HepG2 (cell line): ENCODE results near the gene STATH. TPM values are rescaled to one million over a fixed set of nuclear protein-coding genes. Genes with fewer than 3 reads are reported as not detected.

Source experiments
- ATAC-seq: fragments of 200-7000 bp; cut with Tn5 transposase; 3 replicates; pipeline ENCODE4 v1.9.1; 2020; ENCODE audit warnings: mild to moderate bottlenecking, moderate library complexity
- BruUV-seq: library from RNA; stranded (reverse); fragments of 400-500 nt; replicated peaks from 2 replicates; lab custom pipeline; 2021; lab: Mats Ljungman, UMichigan
- CTCF ChIA-PET: fragments of 300-600 bp; formaldehyde crosslinking; extraction: SDS; loops from one replicate; lab custom pipeline; 2021; ENCODE audit warnings: low total read pairs, inconsistent platforms, low intra/inter-chr PET ratio; lab: Yijun Ruan, JAX
- POLR2A ChIA-PET: fragments of 350-600 bp; sonication (Branson Sonifier 250); formaldehyde crosslinking; loops from one replicate; lab custom pipeline; 2020; ENCODE audit warnings: antibody characterized with exemption, inconsistent platforms; lab: Yijun Ruan, JAX
- DNase-seq: peaks from one replicate; pipeline ENCODE4 v3.0.0-alpha.2; 2015; ENCODE audit warnings: low spot score
- FAIRE-seq: peaks from 3 replicates; lab custom pipeline; 2011; peaks lifted over from hg19 to GRCh38; lab: Jason Lieb, UNC
- H2AFZ ChIP-seq: one replicate; pipeline ENCODE4 v1.6.1; 2011; ENCODE audit warnings: low read length, inconsistent platforms
- H3K27ac ChIP-seq: fragments of 300-600 bp; 3 replicates; pipeline ENCODE4 v1.8.0; 2011; ENCODE audit warnings: mixed run types, mild to moderate bottlenecking, mixed read lengths, low read length, inconsistent platforms; ENCODE audit not compliant: insufficient read depth; ENCODE audit errors: extremely low read length
- H3K27me3 ChIP-seq, 2 experiments: fragments of 200-600 bp in 1 of 2; 2 replicates in 1 of 2; 3 replicates in 1 of 2; pipeline versions ENCODE4 v1.6.0 to v1.8.0; 2011; ENCODE audit warnings: low read length in 2 of 2, mild to moderate bottlenecking in 2 of 2, moderate library complexity in 2 of 2, inconsistent platforms in 1 of 2; ENCODE audit not compliant: insufficient read depth in 2 of 2, control insufficient read depth in 1 of 2
- H3K36me3 ChIP-seq, 2 experiments: fragments of 200-600 bp in 1 of 2; replicated peaks in 1 of 2; 2 replicates in 1 of 2; 3 replicates in 1 of 2; pipeline versions ENCODE4 v1.5.1 to v1.8.0; 2011; ENCODE audit warnings: low read length in 2 of 2, inconsistent platforms in 1 of 2; ENCODE audit not compliant: insufficient read depth in 2 of 2, control insufficient read depth in 1 of 2
- H3K4me1 ChIP-seq: 2 replicates; pipeline ENCODE4 v1.5.1; 2012; ENCODE audit warnings: low read length, inconsistent platforms; ENCODE audit not compliant: insufficient read depth
- H3K4me2 ChIP-seq: 2 replicates; pipeline ENCODE4 v1.6.0; 2011; ENCODE audit warnings: low read depth, low read length, inconsistent platforms
- H3K4me3 ChIP-seq, 3 experiments: fragments of 200-600 bp in 1 of 3; sonication (generic), shearing (Covaris generic) in 1 of 3; replicated peaks in 1 of 3; 2 replicates each; pipeline ENCODE4 v1.5.1; 2011 to 2016; ENCODE audit warnings: low read length in 3 of 3, inconsistent platforms in 2 of 3, low read depth in 2 of 3, mild to moderate bottlenecking in 2 of 3, control low read depth in 1 of 3, mixed read lengths in 1 of 3; ENCODE audit not compliant: insufficient read depth in 1 of 3
- H3K79me2 ChIP-seq: one replicate; pipeline ENCODE4 v1.6.1; 2011; ENCODE audit warnings: low read length, inconsistent platforms; ENCODE audit not compliant: insufficient read depth
- H3K9ac ChIP-seq: 2 replicates; pipeline ENCODE4 v1.6.0; 2011; ENCODE audit warnings: mild to moderate bottlenecking, low read depth, low read length, inconsistent platforms; ENCODE audit not compliant: insufficient read depth
- H3K9me3 ChIP-seq: 2 replicates; pipeline ENCODE4 v1.5.1; 2012; ENCODE audit warnings: mild to moderate bottlenecking, low read length
- H4K20me1 ChIP-seq: 2 replicates; pipeline ENCODE4 v1.6.0; 2011; ENCODE audit warnings: inconsistent platforms, mild to moderate bottlenecking, low read length, moderate library complexity; ENCODE audit not compliant: insufficient read depth
- DNMT1 ChIP-seq: sonication (generic); formaldehyde crosslinking; IDR thresholded peaks from 2 replicates; pipeline ENCODE4 v1.5.1; 2020; ENCODE audit warnings: mild to moderate bottlenecking, missing genetic modification reagents
- EZH2 ChIP-seq: conservative IDR thresholded peaks from 2 replicates; pipeline ENCODE4 v1.6.1; 2012; ENCODE audit warnings: mild to moderate bottlenecking, low read depth, low read length, moderate library complexity
- FOSL2 ChIP-seq: sonication (generic); formaldehyde crosslinking; IDR thresholded peaks from 2 replicates; pipeline ENCODE4 v1.4.0; 2020; ENCODE audit warnings: missing genetic modification reagents
- HNRNPL ChIP-seq: fragments of 200-400 bp; formaldehyde crosslinking; IDR thresholded peaks from 2 replicates; pipeline ENCODE4 v1.6.1; 2017; ENCODE audit warnings: mild to moderate bottlenecking, low read depth, low read length
- ISX ChIP-seq: sonication (generic); formaldehyde crosslinking; conservative IDR thresholded peaks from 2 replicates; pipeline ENCODE4 v1.5.0; 2020; ENCODE audit warnings: missing genetic modification reagents
- NAIF1 ChIP-seq: sonication (generic); formaldehyde crosslinking; IDR thresholded peaks from 2 replicates; pipeline ENCODE4 v1.5.0; 2020; ENCODE audit warnings: mild to moderate bottlenecking, missing genetic modification reagents, borderline replicate concordance
- NCOA5 ChIP-seq: sonication (generic); formaldehyde crosslinking; IDR thresholded peaks from 2 replicates; pipeline ENCODE4 v1.4.0; 2020; ENCODE audit warnings: missing genetic modification reagents
- NFIB ChIP-seq: sonication (generic); formaldehyde crosslinking; IDR thresholded peaks from 2 replicates; pipeline ENCODE4 v1.9.0; 2021; ENCODE audit warnings: missing genetic modification reagents, mild to moderate bottlenecking, borderline replicate concordance
- SNAI1 ChIP-seq: sonication (generic); formaldehyde crosslinking; IDR thresholded peaks from 2 replicates; pipeline ENCODE4 v1.5.0; 2020; ENCODE audit warnings: mild to moderate bottlenecking, missing genetic modification reagents, borderline replicate concordance
- ZNF124 ChIP-seq: sonication (generic); formaldehyde crosslinking; IDR thresholded peaks from 2 replicates; pipeline ENCODE4 v1.4.0; 2020; ENCODE audit warnings: missing genetic modification reagents
- ZNF143 ChIP-seq: sonication (generic); formaldehyde crosslinking; IDR thresholded peaks from 2 replicates; pipeline ENCODE4 v1.4.0; 2020; ENCODE audit warnings: missing genetic modification reagents
- ZNF337 ChIP-seq: sonication (generic); formaldehyde crosslinking; IDR thresholded peaks from 2 replicates; pipeline ENCODE4 v1.5.1; 2020; ENCODE audit warnings: missing genetic modification reagents, low read depth, mild to moderate bottlenecking, borderline replicate concordance
- WGBS: methylation state at CpG from one replicate; pipeline ENCODE4 v1.1.6; 2017; ENCODE audit warnings: low lambda C conversion rate; 5-methylcytosine and 5-hydroxymethylcytosine counted together
- in situ Hi-C: cut with HindIII; loops from 2 replicates; pipeline ENCODE4 v1.10.0; 2017; ENCODE audit warnings: low pct_unique_long_range_greater_than_20kb; ENCODE audit not compliant: extremely low pct_ligation_motif_present
- intact Hi-C: fragments of 100-400 bp; cut with micrococcal nuclease; formaldehyde crosslinking; loops from one replicate; pipeline ENCODE4 v1.10.0; 2022; ENCODE audit not compliant: unreplicated experiment
- polyA plus RNA-seq, 8 experiments: library from polyadenylated mRNA; depleted of rRNA in 3 of 8; stranded (reverse) in 7 of 8; unstranded in 1 of 8; fragments of >200 nt; fragmentation: Illumina TruSeq in 4 of 8; extraction: Trizol in 4 of 8; gene quantifications; 2 replicates each; pipeline versions ENCODE4 v1.2.1 to v1.2.3, GENCODE V29; 2011 to 2016; ENCODE audit warnings: low read depth in 4 of 8, missing spikeins in 1 of 8, mixed read lengths in 1 of 8; ENCODE audit not compliant: insufficient read depth in 1 of 8
- total RNA-seq, 5 experiments: library from RNA; depleted of rRNA; stranded (reverse); fragments of >200 nt; fragmentation: Illumina TruSeq; extraction: Trizol; gene quantifications; 2 replicates each; pipeline ENCODE4 v1.2.3, GENCODE V29; 2016; ENCODE audit warnings: low read depth in 1 of 5
- TF ChIP-seq, protein P1 (sequence below): sonication (generic); formaldehyde crosslinking; IDR thresholded peaks from 2 replicates; pipeline ENCODE4 v1.8.0; 2022; ENCODE audit warnings: missing genetic modification reagents, low read depth, mild to moderate bottlenecking, borderline replicate concordance
- TF ChIP-seq, protein P2 (sequence below): sonication (generic); formaldehyde crosslinking; IDR thresholded peaks from 2 replicates; pipeline ENCODE4 v1.8.1; 2023; ENCODE audit warnings: mild to moderate bottlenecking, missing genetic modification reagents, borderline replicate concordance
- TF ChIP-seq, protein P3 (sequence below): sonication (generic); formaldehyde crosslinking; IDR thresholded peaks from 2 replicates; pipeline ENCODE4 v1.8.0; 2022; ENCODE audit warnings: low read depth, missing genetic modification reagents
- TF ChIP-seq, protein P4 (sequence below): sonication (generic); formaldehyde crosslinking; IDR thresholded peaks from 2 replicates; pipeline ENCODE4 v1.5.0; 2020; ENCODE audit warnings: missing genetic modification reagents
- TF ChIP-seq, protein P5 (sequence below): sonication (generic); formaldehyde crosslinking; IDR thresholded peaks from 2 replicates; pipeline ENCODE4 v1.4.0; 2020; ENCODE audit warnings: mild to moderate bottlenecking, low read depth, missing genetic modification reagents

The STATH gene
- total and polyA plus RNA-seq, 2 of the 13 experiments (the other 11 are each of a cell fraction or from before 2014, with no cell fraction given), result not detected

DNA sequence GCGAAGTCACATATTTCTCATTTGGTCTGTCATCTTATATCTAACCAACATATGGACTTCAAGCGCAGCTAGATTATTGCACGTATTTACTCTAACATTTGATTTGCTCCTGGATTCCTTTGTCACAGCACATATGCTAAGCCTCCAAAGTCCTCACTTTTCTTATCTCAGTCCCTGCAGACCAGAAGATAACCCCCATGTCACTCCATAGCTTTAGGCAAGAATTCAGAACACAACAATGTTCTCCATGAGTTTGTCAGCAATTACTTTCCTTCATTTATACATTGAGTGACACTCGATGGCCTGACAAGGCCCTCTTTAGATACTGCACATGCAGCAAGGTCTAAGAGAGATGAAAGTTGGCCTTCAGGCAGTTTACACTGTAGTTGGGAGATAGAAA lies 4.8 kb upstream of the STATH start:
- ChIA-PET POLR2A (no interaction called here), CTCF (no interaction called here)
- TF ChIP-seq, protein P1, sequence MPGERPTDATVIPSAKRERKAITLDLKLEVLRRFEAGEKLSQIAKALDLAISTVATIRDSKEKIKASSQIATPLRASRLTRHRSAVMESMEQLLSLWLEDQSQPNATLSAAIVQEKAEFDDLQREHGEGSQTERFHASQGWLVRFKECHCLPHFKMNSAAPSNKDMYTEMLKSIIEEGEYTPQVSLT (CRISPR knock-in tag), result no peak
- TF ChIP-seq NFIB (CRISPR knock-in tag), result no peak
- no peak for TF ChIP-seq EZH2
- TF ChIP-seq, protein P2, sequence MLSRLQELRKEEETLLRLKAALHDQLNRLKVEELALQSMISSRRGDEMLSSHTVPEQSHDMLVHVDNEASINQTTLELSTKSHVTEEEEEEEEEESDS (CRISPR knock-in tag), result no peak
- TF ChIP-seq HNRNPL, result no peak
- TF ChIP-seq FOSL2 (CRISPR knock-in tag), result no peak
- TF ChIP-seq DNMT1 (CRISPR knock-in tag), result no peak
- TF ChIP-seq ZNF337 (CRISPR knock-in tag), result no peak
- TF ChIP-seq, protein P3, sequence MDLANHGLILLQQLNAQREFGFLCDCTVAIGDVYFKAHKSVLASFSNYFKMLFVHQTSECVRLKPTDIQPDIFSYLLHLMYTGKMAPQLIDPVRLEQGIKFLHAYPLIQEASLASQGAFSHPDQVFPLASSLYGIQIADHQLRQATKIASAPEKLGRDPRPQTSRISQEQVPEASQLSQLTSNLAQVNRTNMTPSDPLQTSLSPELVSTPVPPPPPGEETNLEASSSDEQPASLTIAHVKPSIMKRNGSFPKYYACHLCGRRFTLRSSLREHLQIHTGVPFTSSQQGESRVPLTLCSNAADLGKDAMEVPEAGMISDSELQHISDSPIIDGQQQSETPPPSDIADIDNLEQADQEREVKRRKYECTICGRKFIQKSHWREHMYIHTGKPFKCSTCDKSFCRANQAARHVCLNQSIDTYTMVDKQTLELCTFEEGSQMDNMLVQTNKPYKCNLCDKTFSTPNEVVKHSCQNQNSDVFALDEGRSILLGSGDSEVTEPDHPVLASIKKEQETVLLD, result no peak
- TF ChIP-seq, protein P4, sequence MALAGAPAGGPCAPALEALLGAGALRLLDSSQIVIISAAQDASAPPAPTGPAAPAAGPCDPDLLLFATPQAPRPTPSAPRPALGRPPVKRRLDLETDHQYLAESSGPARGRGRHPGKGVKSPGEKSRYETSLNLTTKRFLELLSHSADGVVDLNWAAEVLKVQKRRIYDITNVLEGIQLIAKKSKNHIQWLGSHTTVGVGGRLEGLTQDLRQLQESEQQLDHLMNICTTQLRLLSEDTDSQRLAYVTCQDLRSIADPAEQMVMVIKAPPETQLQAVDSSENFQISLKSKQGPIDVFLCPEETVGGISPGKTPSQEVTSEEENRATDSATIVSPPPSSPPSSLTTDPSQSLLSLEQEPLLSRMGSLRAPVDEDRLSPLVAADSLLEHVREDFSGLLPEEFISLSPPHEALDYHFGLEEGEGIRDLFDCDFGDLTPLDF (CRISPR knock-in tag), result no peak
- TF ChIP-seq NAIF1 (CRISPR knock-in tag), result no peak
- TF ChIP-seq, protein P5, sequence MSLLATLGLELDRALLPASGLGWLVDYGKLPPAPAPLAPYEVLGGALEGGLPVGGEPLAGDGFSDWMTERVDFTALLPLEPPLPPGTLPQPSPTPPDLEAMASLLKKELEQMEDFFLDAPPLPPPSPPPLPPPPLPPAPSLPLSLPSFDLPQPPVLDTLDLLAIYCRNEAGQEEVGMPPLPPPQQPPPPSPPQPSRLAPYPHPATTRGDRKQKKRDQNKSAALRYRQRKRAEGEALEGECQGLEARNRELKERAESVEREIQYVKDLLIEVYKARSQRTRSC (CRISPR knock-in tag), result no peak
- TF ChIP-seq NCOA5 (CRISPR knock-in tag), result no peak
- no peak for TF ChIP-seq SNAI1
- no peak for TF ChIP-seq ZNF143 (CRISPR knock-in tag)
- TF ChIP-seq ZNF124, result no peak
- TF ChIP-seq ISX (CRISPR knock-in tag), result no peak
- Histone ChIP-seq H3K9ac (no peak overlapping the region), H3K4me2 (no peak overlapping the region), H4K20me1 (no peaks in the 10 kb centered on the region), H3K27ac (no peak overlapping the region), H2AFZ (peak overlapping the region; percentile 11), H3K4me3 (no peak overlapping the region), H3K9me3 (no peaks in the 10 kb centered on the region), H3K79me2 (no peaks in the 10 kb centered on the region), H3K36me3 (no peaks in the 10 kb centered on the region), H3K4me1 (no peaks in the 10 kb centered on the region), H3K27me3 (no peaks in the 10 kb centered on the region)
- DNase-seq, result no peak
- intact Hi-C loops, result no loop called here
- in situ Hi-C loops, result no loop called here
- BruUV-seq, result no TSS peak
- no peak for FAIRE-seq
- ATAC-seq, result no peak
- WGBS, result 60% methylated on average over 4 of the region's 4 CpGs
